Activated CD4-positive, alpha-beta T cell treated with anti-CD3 and anti-CD28 coated beads, Interleukin-2, Interleukin-4, amounts not matched to agents 100 ng/mL and 50 ng/mL, durations not matched to agents 16 hours and 8 hours (primary cell): ENCODE measurements around the gene ASAP3.

Source experiments
- DNase-seq: peaks from one replicate; pipeline ENCODE4 v3.0.0-alpha.2; 2020; ENCODE audit warnings: low spot score

The ASAP3 gene

GRCh38 chr1:23449306-23449705 is 34.7 kb downstream of the ASAP3 start:
- no peak for DNase-seq

- DNase-seq: no peak
Measured at GRCh38 chr1:23448846-23449245, 35.1 kb downstream of the ASAP3 start.

GRCh38 chr1:23446661-23447310 is 37.2 kb downstream of the ASAP3 start:
- no peak for DNase-seq

GRCh38 chr1:23444596-23445390 is 39.2 kb downstream of the ASAP3 start:
- no peak for DNase-seq

- DNase-seq: no peak
Measured at GRCh38 chr1:23444104-23444533, 39.9 kb downstream of the ASAP3 start.

GRCh38 chr1:23442751-23443150 is 41.2 kb downstream of the ASAP3 start:
- DNase-seq: no peak

GRCh38 chr1:23441446-23442148 is 42.4 kb downstream of the ASAP3 start:
- DNase-seq: no peak

GRCh38 chr1:23438545-23438944 is 45.4 kb downstream of the ASAP3 start:
- no peak for DNase-seq

GRCh38 chr1:23437355-23437664 is 46.7 kb downstream of the ASAP3 start:
- no peak for DNase-seq

- no peak for DNase-seq
Measured at GRCh38 chr1:23436520-23437354, 47.2 kb downstream of the ASAP3 start.

- no peak for DNase-seq
Measured at GRCh38 chr1:23434260-23434775, 49.7 kb downstream of the ASAP3 start.

GRCh38 chr1:23433122-23433521 is 50.9 kb downstream of the ASAP3 start:
- DNase-seq: no peak

- no peak for DNase-seq
Measured at GRCh38 chr1:23431431-23431830, 52.5 kb downstream of the ASAP3 start.

- no peak for DNase-seq
Measured at GRCh38 chr1:23430803-23431202, 53.2 kb downstream of the ASAP3 start.

GRCh38 chr1:23428136-23428905 is 55.7 kb downstream of the ASAP3 start:
- DNase-seq: no peak

- no peak for DNase-seq
Measured at GRCh38 chr1:23427550-23427949, 56.4 kb downstream of the ASAP3 start.

GRCh38 chr1:23426828-23427227 is 57.2 kb downstream of the ASAP3 start:
- no peak for DNase-seq

GRCh38 chr1:23425193-23425494 is 58.8 kb downstream of the ASAP3 start:
- DNase-seq: no peak

- DNase-seq: no peak
Measured at GRCh38 chr1:23424293-23425192, 59.4 kb downstream of the ASAP3 start, which contains the start of gene TCEA3. Gene TCEA3, minus strand, starts transcription at chr1:23424748. Its CDS starts 115 bp downstream, at chr1:23424633.
